Caco-2 (cell line): Measurements from ENCODE around the gene PHACTR2. TPM values are rescaled to one million over a fixed set of nuclear protein-coding genes. Genes with fewer than 3 reads are reported as not detected.

Source experiments
- BruUV-seq: library from RNA; stranded (reverse); fragments of 400-500 nt; replicated peaks from 2 replicates; lab custom pipeline; 2021; lab: Mats Ljungman, UMichigan
- CTCF ChIA-PET: fragments of 300-600 bp; sonication (Branson Sonifier 250); formaldehyde crosslinking; loops from one replicate; lab custom pipeline; 2022; ENCODE audit warnings: antibody characterized with exemption; lab: Charles Lee
- POLR2A ChIA-PET: fragments of 300-600 bp; sonication (Branson Sonifier 250); formaldehyde crosslinking; loops from one replicate; lab custom pipeline; 2022; ENCODE audit warnings: antibody characterized with exemption; lab: Charles Lee
- DNase-seq, 2 experiments: peaks; one replicate each; pipeline versions ENCODE4 v3.0.0 to v3.0.0-alpha.2; 2020 to 2022
- H3K27me3 ChIP-seq: replicated peaks from 2 replicates; pipeline ENCODE4 v1.6.0; 2011; ENCODE audit warnings: low read length; ENCODE audit not compliant: control insufficient read depth, insufficient read depth
- H3K36me3 ChIP-seq: 2 replicates; pipeline ENCODE4 v1.5.1; 2011; ENCODE audit warnings: low read length; ENCODE audit not compliant: control insufficient read depth, insufficient read depth
- H3K4me1 ChIP-seq: fragments of 250-450 bp; sonication (Bioruptor Pico); 2 replicates; pipeline ENCODE4 v1.5.1; 2020; ENCODE audit warnings: mild to moderate bottlenecking
- H3K4me3 ChIP-seq: 2 replicates; pipeline ENCODE4 v1.5.1; 2011; ENCODE audit warnings: low read depth, mild to moderate bottlenecking, control low read depth, low read length
- H3K9me3 ChIP-seq: fragments of 250-450 bp; sonication (Bioruptor Pico); 2 replicates; pipeline ENCODE4 v1.5.1; 2020; ENCODE audit warnings: mild to moderate bottlenecking, moderate library complexity
- H3K27ac Mint-ChIP-seq: one replicate; pipeline ENCODE4 v1.8.0; 2022; ENCODE audit warnings: mixed read lengths; ENCODE audit not compliant: unreplicated experiment
- H3K27me3 Mint-ChIP-seq: one replicate; pipeline ENCODE4 v1.8.0; 2022; ENCODE audit warnings: mixed read lengths; ENCODE audit not compliant: insufficient read depth, unreplicated experiment
- H3K36me3 Mint-ChIP-seq: one replicate; pipeline ENCODE4 v1.8.0; 2022; ENCODE audit warnings: mild to moderate bottlenecking, mixed read lengths; ENCODE audit not compliant: insufficient read depth, unreplicated experiment
- H3K4me1 Mint-ChIP-seq: one replicate; pipeline ENCODE4 v1.8.0; 2022; ENCODE audit warnings: low read depth, mixed read lengths; ENCODE audit not compliant: unreplicated experiment
- H3K4me3 Mint-ChIP-seq: one replicate; pipeline ENCODE4 v1.8.0; 2022; ENCODE audit warnings: mild to moderate bottlenecking, moderate library complexity, mixed read lengths; ENCODE audit not compliant: unreplicated experiment
- H3K9me3 Mint-ChIP-seq: one replicate; pipeline ENCODE4 v1.8.0; 2022; ENCODE audit warnings: mixed read lengths; ENCODE audit not compliant: unreplicated experiment
- CTCF ChIP-seq, 2 experiments: fragments of 200-600 bp in 1 of 2; IDR thresholded peaks; 1 replicate in 1 of 2; 2 replicates in 1 of 2; pipeline versions ENCODE4 v1.5.1 to v1.8.0; 2011 to 2022; ENCODE audit warnings: antibody characterized with exemption in 1 of 2, control low read depth in 1 of 2, inconsistent platforms in 1 of 2, low read depth in 1 of 2, low read length in 1 of 2, mild to moderate bottlenecking in 1 of 2, moderate library complexity in 1 of 2; ENCODE audit not compliant: insufficient read depth in 1 of 2, severe bottlenecking in 1 of 2, unreplicated experiment in 1 of 2
- intact Hi-C: fragments of 100-400 bp; cut with micrococcal nuclease; formaldehyde crosslinking; loops from one replicate; pipeline ENCODE4 v1.10.0; 2022; ENCODE audit not compliant: unreplicated experiment
- total RNA-seq: library from RNA; stranded (reverse); gene quantifications from 2 replicates; pipeline ENCODE4 v1.2.3, GENCODE V29; 2022

PHACTR2 gene
- total RNA-seq, 1 experiment from 2014 or later = 100 TPM

- H3K4me3 ChIP-seq = no peak overlapping the region
- Mint-ChIP-seq H3K36me3 (peaks cover 41% of the 10 kb centered on the region), H3K4me3 (no peak overlapping the region), H3K9me3 (no peaks in the 10 kb centered on the region), H3K27me3 (no peaks in the 10 kb centered on the region), H3K4me1 (no peaks in the 10 kb centered on the region), H3K27ac (no peak overlapping the region)
- no peak for DNase-seq
- TF ChIP-seq CTCF (IDR thresholded peaks at IDR 0.05; ENCODE audit: insufficient read depth in 1 of 2, low read depth in 1 of 2, low read length in 1 of 2, severe bottlenecking in 1 of 2, unreplicated experiment in 1 of 2) = no peak
- H3K27me3 ChIP-seq = no peaks in the 10 kb centered on the region
- H3K4me1 ChIP-seq = no peaks in the 10 kb centered on the region
- peaks cover 3% of the 10 kb centered on the region for H3K36me3 ChIP-seq
- BruUV-seq = no TSS peak
- intact Hi-C loops = no loop called here
- CTCF ChIA-PET = no interaction called here
- POLR2A ChIA-PET = no interaction called here
- H3K9me3 ChIP-seq = no peaks in the 10 kb centered on the region
Observed at GRCh38 chr6:143806282-143807102, 128.7 kb downstream of the PHACTR2 start.

- Mint-ChIP-seq H3K36me3 (peaks cover 45% of the 10 kb centered on the region), H3K27ac (no peak overlapping the region), H3K9me3 (no peaks in the 10 kb centered on the region), H3K27me3 (no peaks in the 10 kb centered on the region), H3K4me3 (no peak overlapping the region), H3K4me1 (no peaks in the 10 kb centered on the region)
- Histone ChIP-seq H3K9me3 (no peaks in the 10 kb centered on the region), H3K4me1 (no peaks in the 10 kb centered on the region), H3K27me3 (no peaks in the 10 kb centered on the region), H3K4me3 (no peak overlapping the region), H3K36me3 (peaks cover 3% of the 10 kb centered on the region)
- TF ChIP-seq CTCF (IDR thresholded peaks at IDR 0.05; ENCODE audit: insufficient read depth in 1 of 2, low read depth in 1 of 2, low read length in 1 of 2, severe bottlenecking in 1 of 2, unreplicated experiment in 1 of 2) = no peak
- intact Hi-C loops = no loop called here
- CTCF ChIA-PET = no interaction called here
- no peak for DNase-seq
- no TSS peak for BruUV-seq
- POLR2A ChIA-PET = no interaction called here
Observed at GRCh38 chr6:143807103-143807772, 129.5 kb downstream of the PHACTR2 start.

GRCh38 chr6:143810745-143811144 lies 133.0 kb downstream of the PHACTR2 start:
- Mint-ChIP-seq H3K27ac (no peak overlapping the region), H3K27me3 (no peaks in the 10 kb centered on the region), H3K4me1 (no peaks in the 10 kb centered on the region), H3K9me3 (no peaks in the 10 kb centered on the region), H3K4me3 (no peak overlapping the region), H3K36me3 (peaks cover 28% of the 10 kb centered on the region)
- H3K4me1 ChIP-seq = no peaks in the 10 kb centered on the region
- peaks cover 3% of the 10 kb centered on the region for H3K36me3 ChIP-seq
- no peaks in the 10 kb centered on the region for H3K9me3 ChIP-seq
- intact Hi-C loops = no loop called here
- no peak for TF ChIP-seq CTCF (IDR thresholded peaks at IDR 0.05; ENCODE audit: insufficient read depth in 1 of 2, low read depth in 1 of 2, low read length in 1 of 2, severe bottlenecking in 1 of 2, unreplicated experiment in 1 of 2)
- POLR2A ChIA-PET = no interaction called here
- BruUV-seq = no TSS peak
- CTCF ChIA-PET = no interaction called here
- H3K27me3 ChIP-seq = no peaks in the 10 kb centered on the region
- no peak overlapping the region for H3K4me3 ChIP-seq
- DNase-seq = no peak
